Articular chondrocyte of knee joint (primary cell): ENCODE results near the gene PCED1A. TPM values are rescaled to one million over a fixed set of nuclear protein-coding genes. Genes with fewer than 3 reads are reported as not detected.

ENCODE experiments used
- total RNA-seq: library from RNA; depleted of rRNA; stranded (reverse); fragments of >200 nt; gene quantifications from 2 replicates; pipeline ENCODE4 v1.2.3, GENCODE V29; 2012

Gene PCED1A, protein sequence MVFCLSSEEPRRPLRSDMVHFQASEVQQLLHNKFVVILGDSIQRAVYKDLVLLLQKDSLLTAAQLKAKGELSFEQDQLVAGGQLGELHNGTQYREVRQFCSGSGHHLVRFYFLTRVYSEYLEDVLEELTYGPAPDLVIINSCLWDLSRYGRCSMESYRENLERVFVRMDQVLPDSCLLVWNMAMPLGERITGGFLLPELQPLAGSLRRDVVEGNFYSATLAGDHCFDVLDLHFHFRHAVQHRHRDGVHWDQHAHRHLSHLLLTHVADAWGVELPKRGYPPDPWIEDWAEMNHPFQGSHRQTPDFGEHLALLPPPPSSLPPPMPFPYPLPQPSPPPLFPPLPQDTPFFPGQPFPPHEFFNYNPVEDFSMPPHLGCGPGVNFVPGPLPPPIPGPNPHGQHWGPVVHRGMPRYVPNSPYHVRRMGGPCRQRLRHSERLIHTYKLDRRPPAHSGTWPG
- total RNA-seq, result 15.2 and 19.1 TPM in 2 replicates

GRCh38 chr20:2840138-2840966 is at the start of gene PCED1A, which contains the start of gene VPS16:
TSS of gene PCED1A (minus strand) at chr20:2840655. CDS start at chr20:2839912, 743 bp downstream.
TSS of gene VPS16 (plus strand) at chr20:2840745. CDS start at chr20:2840775, 30 bp downstream.

GRCh38 chr20:2873010-2873746 is 32.7 kb upstream of the PCED1A start, which contains the start of gene PTPRA:
TSS of gene PTPRA (plus strand) at chr20:2873481. CDS start at chr20:2964278, 90,797 bp downstream.

DNA sequence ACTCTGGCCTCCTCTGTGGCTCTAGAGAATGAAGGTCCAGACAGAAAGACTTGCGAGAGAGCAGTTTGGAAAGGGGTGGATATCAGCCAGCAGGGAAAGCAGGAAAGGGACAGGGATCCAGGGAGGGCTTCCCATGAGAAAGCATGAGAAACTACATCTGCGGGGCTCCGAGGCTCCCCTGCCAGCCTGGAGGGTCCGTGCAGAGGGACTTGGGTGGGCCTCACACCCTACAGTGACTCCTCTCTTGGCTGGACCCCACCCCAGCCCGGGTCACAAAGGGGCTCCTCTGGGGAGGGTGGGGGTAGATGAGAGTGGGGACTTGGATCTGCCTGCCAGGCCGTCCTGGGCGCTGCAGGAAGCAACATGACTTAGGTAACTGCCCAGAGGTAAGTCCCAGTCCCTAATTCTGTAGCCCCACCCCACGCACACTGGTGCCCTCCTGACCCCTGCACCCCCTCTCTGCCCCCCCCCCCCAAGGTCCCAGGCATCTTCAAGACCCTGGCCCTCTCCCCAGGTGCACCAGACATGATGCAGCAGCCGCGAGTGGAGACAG is 24.3 kb downstream of the PCED1A start, which contains the start of gene TMEM239:
Gene TMEM239, plus strand, starts transcription at position 335 of the 553 bp plus-strand sequence. Its CDS starts 191 bp downstream, at position 526.

GRCh38 chr20:2814587-2815051 is 25.8 kb downstream of the PCED1A start, which contains the start of gene C20orf141:
TSS of gene C20orf141 (plus strand) at chr20:2814987. CDS start at chr20:2815185, 198 bp downstream.

GRCh38 chr20:2800521-2801285 is 39.8 kb downstream of the PCED1A start, which contains the start of gene CPXM1:
TSS of gene CPXM1 (minus strand) at chr20:2800627. CDS start at chr20:2800572, 55 bp downstream.

Other genes with a start within 250 kb of the PCED1A start
- 61.9 and 66.6 TPM in 2 replicates for gene NOP56, start 188.0 kb downstream of the PCED1A start, total RNA-seq
- gene IDH3B, start 176.4 kb downstream of the PCED1A start, total RNA-seq, result 66.7 and 72.4 TPM in 2 replicates
- gene EBF4, start 147.9 kb downstream of the PCED1A start, total RNA-seq, result 0.76 and 1.3 TPM in 2 replicates
- gene CPXM1, start 40.0 kb downstream of the PCED1A start, total RNA-seq, result 0.13 and 0.22 TPM in 2 replicates
- 0.32 TPM in 1 of 2 replicates, not detected in the other for gene C20orf141, start 25.7 kb downstream of the PCED1A start, total RNA-seq
- gene TMEM239, start 24.3 kb downstream of the PCED1A start, total RNA-seq, result under 0.01 TPM in 1 of 2 replicates, not detected in the other
- 24.8 and 29.0 TPM in 2 replicates for gene VPS16, start 90 bp upstream of the PCED1A start, total RNA-seq
- 55.6 and 56.3 TPM in 2 replicates for gene PTPRA, start 32.8 kb upstream of the PCED1A start, total RNA-seq
- 0.22 TPM in 1 of 2 replicates, not detected in the other for gene GNRH2, start 203.0 kb upstream of the PCED1A start, total RNA-seq
- 15.8 and 24.3 TPM in 2 replicates for gene MRPS26, start 205.4 kb upstream of the PCED1A start, total RNA-seq
- gene OXT, start 231.0 kb upstream of the PCED1A start, total RNA-seq, result not detected in 2 replicates
- gene AVP, start 244.1 kb upstream of the PCED1A start, total RNA-seq, result not detected in 2 replicates